Measurements from ENCODE around the gene LIMS2. TPM values are rescaled to one million over a fixed set of nuclear protein-coding genes. Genes with fewer than 3 reads are reported as not detected.

The LIMS2 gene
- total and polyA plus RNA-seq, 2 of the 8 experiments (the other 6 are each of a cell fraction or from before 2014, with no cell fraction given) = 3.3 to 4.8 TPM

DNA sequence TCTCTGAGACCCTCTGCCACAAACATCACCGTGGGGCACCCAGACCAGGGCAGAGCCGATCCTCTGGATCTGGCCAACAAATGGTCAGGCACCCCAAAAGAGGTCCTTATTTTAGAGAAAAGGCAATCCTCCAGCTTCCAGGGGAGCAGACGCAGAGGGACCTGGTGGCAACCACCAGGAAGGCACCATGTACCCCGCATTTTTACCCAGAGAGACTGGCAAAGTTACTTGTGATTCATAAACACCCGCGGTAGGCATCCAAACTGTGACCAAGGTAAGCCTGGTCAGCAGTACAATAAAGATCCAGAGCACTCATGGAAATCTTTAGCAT lies 10.5 kb downstream of the LIMS2 start (continued):
- TF ChIP-seq TAF1 (IDR thresholded peaks at IDR 0.05; ENCODE audit: low read depth, low read length) (no peak), TCF12 (IDR thresholded peaks at IDR 0.05; ENCODE audit: low read depth, low read length) (no peak), BACH1 (IDR thresholded peaks at IDR 0.05; ENCODE audit: low read length) (no peak), SP2 (IDR thresholded peaks at IDR 0.05; ENCODE audit: low read length) (no peak), JUND (IDR thresholded peaks at IDR 0.05; ENCODE audit: low read length) (no peak), CBX8 (IDR thresholded peaks at IDR 0.05; ENCODE audit: borderline replicate concordance, low read depth, low read length) (no peak), TEAD4 (IDR thresholded peaks at IDR 0.05; ENCODE audit: low read depth, low read length) (no peak)
- TF ChIP-seq, protein P1, sequence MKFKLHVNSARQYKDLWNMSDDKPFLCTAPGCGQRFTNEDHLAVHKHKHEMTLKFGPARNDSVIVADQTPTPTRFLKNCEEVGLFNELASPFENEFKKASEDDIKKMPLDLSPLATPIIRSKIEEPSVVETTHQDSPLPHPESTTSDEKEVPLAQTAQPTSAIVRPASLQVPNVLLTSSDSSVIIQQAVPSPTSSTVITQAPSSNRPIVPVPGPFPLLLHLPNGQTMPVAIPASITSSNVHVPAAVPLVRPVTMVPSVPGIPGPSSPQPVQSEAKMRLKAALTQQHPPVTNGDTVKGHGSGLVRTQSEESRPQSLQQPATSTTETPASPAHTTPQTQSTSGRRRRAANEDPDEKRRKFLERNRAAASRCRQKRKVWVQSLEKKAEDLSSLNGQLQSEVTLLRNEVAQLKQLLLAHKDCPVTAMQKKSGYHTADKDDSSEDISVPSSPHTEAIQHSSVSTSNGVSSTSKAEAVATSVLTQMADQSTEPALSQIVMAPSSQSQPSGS (IDR thresholded peaks at IDR 0.05; ENCODE audit: low read length) = no peak
